8988T (cell line): ENCODE data around the gene TNFRSF25.

Experiments
- DNase-seq: peaks from one replicate; pipeline ENCODE4 v3.0.0; 2011

Gene TNFRSF25

GRCh38 chr1:6486433-6487011 is 20.5 kb upstream of the TNFRSF25 start:
- DNase-seq, result peak; percentile 96

GRCh38 chr1:6485168-6486101 is 19.5 kb upstream of the TNFRSF25 start:
- DNase-seq, result no peak

- no peak for DNase-seq
These were observed 18.8 kb upstream of the TNFRSF25 start for GRCh38 chr1:6484826-6485167.

- DNase-seq, result no peak
These were observed 17.8 kb upstream of the TNFRSF25 start for GRCh38 chr1:6483761-6484117.

GRCh38 chr1:6483017-6483760 is 17.2 kb upstream of the TNFRSF25 start:
- no peak for DNase-seq

GRCh38 chr1:6481820-6482219 is 15.8 kb upstream of the TNFRSF25 start:
- DNase-seq, result no peak

GRCh38 chr1:6477039-6477820 is 11.3 kb upstream of the TNFRSF25 start:
- no peak for DNase-seq

GRCh38 chr1:6476483-6476882 is 10.5 kb upstream of the TNFRSF25 start:
- no peak for DNase-seq

- DNase-seq, result peak; percentile 89
These were observed 9.6 kb upstream of the TNFRSF25 start for GRCh38 chr1:6475381-6476133.

GRCh38 chr1:6474815-6475282 is 8.9 kb upstream of the TNFRSF25 start:
- DNase-seq, result no peak

- DNase-seq, result no peak
These were observed 8.2 kb upstream of the TNFRSF25 start for GRCh38 chr1:6473974-6474814.

GRCh38 chr1:6473156-6473555 is 7.2 kb upstream of the TNFRSF25 start:
- no peak for DNase-seq

GRCh38 chr1:6472391-6472790 is 6.4 kb upstream of the TNFRSF25 start:
- no peak for DNase-seq

- DNase-seq, result no peak
These were observed 6.0 kb upstream of the TNFRSF25 start for GRCh38 chr1:6471970-6472368.

GRCh38 chr1:6471086-6471969 is 5.4 kb upstream of the TNFRSF25 start:
- DNase-seq, result no peak

GRCh38 chr1:6470132-6471085 is 4.4 kb upstream of the TNFRSF25 start:
- DNase-seq, result no peak

- DNase-seq, result no peak
These were observed 2.9 kb upstream of the TNFRSF25 start for GRCh38 chr1:6468729-6469461.
